GM23248 (cell line): Measurements from ENCODE around the gene ERCC6L2. TPM values are rescaled to one million over a fixed set of nuclear protein-coding genes. Genes with fewer than 3 reads are reported as not detected.

ENCODE experiments used
- DNase-seq: peaks from one replicate; pipeline ENCODE4 v3.0.0-alpha.2; 2015
- H2AFZ ChIP-seq: fragments of 200-600 bp; sonication (generic); 2 replicates; pipeline ENCODE4 v1.6.1; 2016; ENCODE audit warnings: antibody characterized with exemption
- H3F3A ChIP-seq: fragments of 200-600 bp; sonication (generic); 2 replicates; pipeline ENCODE4 v1.6.1; 2016; ENCODE audit warnings: mild to moderate bottlenecking, antibody characterized with exemption, mixed run types; ENCODE audit not compliant: insufficient read depth
- H3K27ac ChIP-seq: fragments of 200-600 bp; sonication (generic); 2 replicates; pipeline ENCODE4 v1.5.1; 2016; ENCODE audit warnings: mild to moderate bottlenecking
- H3K27me3 ChIP-seq: fragments of 200-600 bp; sonication (generic); replicated peaks from 2 replicates; pipeline ENCODE4 v1.6.1; 2016; ENCODE audit warnings: mild to moderate bottlenecking; ENCODE audit not compliant: insufficient read depth
- H3K36me3 ChIP-seq: fragments of 200-600 bp; sonication (generic); 2 replicates; pipeline ENCODE4 v1.6.1; 2016; ENCODE audit warnings: low read depth, mild to moderate bottlenecking
- H3K4me1 ChIP-seq: fragments of 200-600 bp; sonication (generic); 2 replicates; pipeline ENCODE4 v1.6.1; 2016; ENCODE audit warnings: mild to moderate bottlenecking; ENCODE audit not compliant: insufficient read depth
- H3K4me2 ChIP-seq: fragments of 200-600 bp; sonication (generic); one replicate; pipeline ENCODE4 v1.6.1; 2016; ENCODE audit warnings: mild to moderate bottlenecking; ENCODE audit not compliant: unreplicated experiment
- H3K4me3 ChIP-seq: fragments of 200-600 bp; sonication (generic); 2 replicates; pipeline ENCODE4 v1.5.1; 2016; ENCODE audit warnings: mild to moderate bottlenecking
- H3K79me2 ChIP-seq: fragments of 200-600 bp; sonication (generic); 2 replicates; pipeline ENCODE4 v1.6.1; 2016; ENCODE audit warnings: mild to moderate bottlenecking; ENCODE audit not compliant: insufficient read depth
- H3K9ac ChIP-seq: fragments of 200-600 bp; sonication (generic); 2 replicates; pipeline ENCODE4 v1.6.1; 2016; ENCODE audit warnings: mild to moderate bottlenecking
- H3K9me2 ChIP-seq: fragments of 200-600 bp; sonication (generic); 2 replicates; pipeline ENCODE4 v1.6.1; 2016; ENCODE audit warnings: mixed run types, mild to moderate bottlenecking, moderate library complexity; ENCODE audit not compliant: insufficient read depth
- H3K9me3 ChIP-seq: fragments of 200-600 bp; sonication (generic); one replicate; pipeline ENCODE4 v1.6.1; 2017; ENCODE audit warnings: low read depth
- H4K20me1 ChIP-seq: fragments of 200-600 bp; sonication (generic); 2 replicates; pipeline ENCODE4 v1.6.0; 2016; ENCODE audit not compliant: insufficient read depth
- EZH2 ChIP-seq: fragments of 200-600 bp; sonication (generic); IDR thresholded peaks from 2 replicates; pipeline ENCODE4 v1.6.1; 2018; ENCODE audit warnings: antibody characterized with exemption, mild to moderate bottlenecking; ENCODE audit not compliant: insufficient read depth, poor library complexity, severe bottlenecking
- EZH2phosphoT487 ChIP-seq: fragments of 200-600 bp; sonication (generic); IDR thresholded peaks from 2 replicates; pipeline ENCODE4 v1.6.1; 2018; ENCODE audit warnings: antibody characterized with exemption, moderate library complexity, mild to moderate bottlenecking, low read depth; ENCODE audit not compliant: insufficient read depth
- WGBS, 2 experiments: methylation state at CpG; one replicate each; pipeline ENCODE4 v1.1.6; 2015 to 2017; ENCODE audit warnings: low lambda C conversion rate in 2 of 2, low coverage in 1 of 2; ENCODE audit errors: missing lambda C conversion rate in 2 of 2; 5-methylcytosine and 5-hydroxymethylcytosine counted together
- in situ Hi-C: fragments of 300-500 bp; cut with MboI; formaldehyde crosslinking; loops from 2 replicates; pipeline ENCODE4 v1.15.0; 2020
- polyA plus RNA-seq: library from polyadenylated mRNA; unstranded; fragments of >200 nt; fragmentation: Nextera tagmentation; extraction: Ambion mirVana; gene quantifications from 2 replicates; pipeline ENCODE4 v1.2.1, GENCODE V29; 2016
- total RNA-seq: library from RNA; depleted of rRNA; stranded (reverse); fragments of >200 nt; shearing (Covaris generic); gene quantifications from 2 replicates; pipeline ENCODE4 v1.2.3, GENCODE V29; 2014

Gene ERCC6L2
- total and polyA plus RNA-seq, 2 experiments from 2014 or later, result 23.4 to 45.0 TPM

- H3K9me3 ChIP-seq, result no peaks in the 10 kb centered on the region
- DNase-seq, result no peak
- 0 out of 2 replicates have a peak, but pooled peaks cover 12% of the 10 kb centered on the region for H3K79me2 ChIP-seq
- in situ Hi-C loops, result no loop called here
- no peaks in the 10 kb centered on the region for H3K4me1 ChIP-seq
- H3K4me3 ChIP-seq, result no peak overlapping the region
- H3K27ac ChIP-seq, result no peak overlapping the region
- H3K27me3 ChIP-seq, result no peaks in the 10 kb centered on the region
- H2AFZ ChIP-seq, result no peak overlapping the region
- H3K36me3 ChIP-seq, result peaks cover 47% of the 10 kb centered on the region
- H3K9ac ChIP-seq, result no peak overlapping the region
- H3F3A ChIP-seq, result no peaks in the 10 kb centered on the region
- H3K4me2 ChIP-seq, result no peak overlapping the region
- no peaks in the 10 kb centered on the region for H3K9me2 ChIP-seq
- no peak for TF ChIP-seq EZH2
- no peak for TF ChIP-seq EZH2phosphoT487
- 93 to 100% methylated on average over 1 of the region's 1 CpG for WGBS, 2 experiments
- H4K20me1 ChIP-seq, result no peaks in the 10 kb centered on the region
Observed at GRCh38 chr9:95938724-95939123, 63.2 kb downstream of the ERCC6L2 start.

- DNase-seq, result no peak
- H3K4me3 ChIP-seq, result no peak overlapping the region
- H4K20me1 ChIP-seq, result no peaks in the 10 kb centered on the region
- no peak for TF ChIP-seq EZH2phosphoT487
- no peak for TF ChIP-seq EZH2
- no peak overlapping the region for H3K4me2 ChIP-seq
- H3K79me2 ChIP-seq, result 0 out of 2 replicates have a peak, but pooled peaks cover 12% of the 10 kb centered on the region
- H3K9me3 ChIP-seq, result no peaks in the 10 kb centered on the region
- H3K4me1 ChIP-seq, result no peaks in the 10 kb centered on the region
- H2AFZ ChIP-seq, result no peak overlapping the region
- in situ Hi-C loops, result no loop called here
- no peaks in the 10 kb centered on the region for H3F3A ChIP-seq
- no peak overlapping the region for H3K27ac ChIP-seq
- H3K36me3 ChIP-seq, result peaks cover 52% of the 10 kb centered on the region
- WGBS, 2 experiments, result 94 to 100% methylated on average over 1 of the region's 1 CpG
- H3K9me2 ChIP-seq, result no peaks in the 10 kb centered on the region
- no peaks in the 10 kb centered on the region for H3K27me3 ChIP-seq
- H3K9ac ChIP-seq, result no peak overlapping the region
Observed at GRCh38 chr9:95939472-95939871, 64.0 kb downstream of the ERCC6L2 start.

DNA sequence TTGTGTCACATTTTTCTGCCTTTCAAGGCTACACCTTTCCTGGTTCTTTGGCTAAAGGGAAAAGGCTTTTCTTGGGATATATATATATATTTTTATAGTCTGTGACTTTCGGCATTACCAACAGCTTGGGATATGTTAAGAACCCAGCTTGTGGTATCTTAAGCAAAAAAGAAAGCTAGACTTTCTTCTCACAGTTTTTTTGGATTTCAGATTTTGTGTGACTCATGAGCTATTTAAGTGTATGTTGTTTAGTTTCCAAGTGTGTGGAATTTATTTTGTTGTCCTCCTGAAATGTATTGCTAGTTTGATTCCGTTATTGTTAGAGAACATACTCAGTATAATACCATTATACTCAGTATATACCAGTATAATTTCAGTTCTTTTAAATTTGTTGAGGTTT, 64.8 kb downstream of the ERCC6L2 start:
- 0 out of 2 replicates have a peak, but pooled peaks cover 12% of the 10 kb centered on the region for H3K79me2 ChIP-seq
- H4K20me1 ChIP-seq, result no peaks in the 10 kb centered on the region
- TF ChIP-seq EZH2phosphoT487 (no peak), EZH2 (no peak)
- no peaks in the 10 kb centered on the region for H3K4me1 ChIP-seq
- H3K9me2 ChIP-seq, result no peaks in the 10 kb centered on the region
- no peak overlapping the region for H3K27ac ChIP-seq
- H3K4me3 ChIP-seq, result no peak overlapping the region
- H3K4me2 ChIP-seq, result no peak overlapping the region
- DNase-seq, result peak; percentile 22
- H3K9me3 ChIP-seq, result no peaks in the 10 kb centered on the region
- in situ Hi-C loops, result no loop called here
- 59 to 71% methylated on average over 2 of the region's 2 CpGs for WGBS, 2 experiments
- no peaks in the 10 kb centered on the region for H3F3A ChIP-seq
- no peaks in the 10 kb centered on the region for H3K27me3 ChIP-seq
- H3K36me3 ChIP-seq, result peaks cover 52% of the 10 kb centered on the region
- no peak overlapping the region for H3K9ac ChIP-seq
- no peak overlapping the region for H2AFZ ChIP-seq

- Histone ChIP-seq H3K9ac (no peak overlapping the region), H3K9me3 (no peaks in the 10 kb centered on the region)
Observed at GRCh38 chr9:95942016-95942415, 66.5 kb downstream of the ERCC6L2 start.

DNA sequence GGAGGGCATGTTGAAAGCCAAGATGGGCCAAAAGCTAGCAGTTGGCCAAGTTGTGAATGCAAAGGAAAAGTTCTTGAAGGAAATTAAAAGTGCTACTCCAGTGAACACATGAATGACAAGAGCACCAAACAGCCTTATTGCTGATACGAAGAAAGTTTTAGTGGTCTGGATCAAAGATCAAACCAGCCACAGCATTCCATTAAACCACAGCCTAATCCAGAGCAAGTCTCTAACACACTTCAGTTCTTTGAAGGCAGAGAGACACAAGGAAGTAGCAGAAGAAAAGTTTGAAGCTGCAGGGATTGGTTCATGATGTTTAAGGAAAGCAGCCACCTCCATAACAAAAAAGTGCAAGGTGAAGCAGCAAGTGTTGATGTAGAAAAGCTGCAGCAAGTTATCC, 71.6 kb downstream of the ERCC6L2 start:
- no peaks in the 10 kb centered on the region for H3K9me3 ChIP-seq
- H3F3A ChIP-seq, result no peaks in the 10 kb centered on the region
- no peak overlapping the region for H2AFZ ChIP-seq
- no peaks in the 10 kb centered on the region for H3K9me2 ChIP-seq
- H3K27me3 ChIP-seq, result no peaks in the 10 kb centered on the region
- WGBS, 2 experiments, result 94% methylated on average over 1 of the region's 1 CpG
- H3K4me2 ChIP-seq, result no peak overlapping the region
- no peaks in the 10 kb centered on the region for H3K79me2 ChIP-seq
- TF ChIP-seq EZH2phosphoT487 (no peak), EZH2 (no peak)
- H4K20me1 ChIP-seq, result no peaks in the 10 kb centered on the region
- no peak overlapping the region for H3K9ac ChIP-seq
- no peaks in the 10 kb centered on the region for H3K4me1 ChIP-seq
- H3K4me3 ChIP-seq, result no peak overlapping the region
- no peak overlapping the region for H3K27ac ChIP-seq
- in situ Hi-C loops, result no loop called here
- no peak for DNase-seq
- peaks cover 53% of the 10 kb centered on the region for H3K36me3 ChIP-seq

More at GRCh38 chr9:95942016-95942415, 66.5 kb downstream of the ERCC6L2 start:
- Histone ChIP-seq H3K36me3 (peaks cover 51% of the 10 kb centered on the region), H3K27ac (no peak overlapping the region), H2AFZ (no peak overlapping the region), H3K9me2 (no peaks in the 10 kb centered on the region), H3K4me1 (no peaks in the 10 kb centered on the region), H3K4me2 (no peak overlapping the region), H3K4me3 (no peak overlapping the region), H3F3A (no peaks in the 10 kb centered on the region), H3K79me2 (0 out of 2 replicates have a peak, but pooled peaks cover 12% of the 10 kb centered on the region), H4K20me1 (no peaks in the 10 kb centered on the region), H3K27me3 (no peaks in the 10 kb centered on the region)
- DNase-seq, result no peak
- in situ Hi-C loops, result no loop called here
- no peak for TF ChIP-seq EZH2phosphoT487
- no peak for TF ChIP-seq EZH2
- 99 to 100% methylated on average over 4 of the region's 4 CpGs for WGBS, 2 experiments
